GM21390 (cell line): ENCODE data around the gene YEATS4.

ENCODE experiments used
- ATAC-seq: cut with Tn5 transposase; IDR thresholded peaks from one replicate; pipeline ENCODE4 v1.9.1; 2021; ENCODE audit not compliant: unreplicated experiment

YEATS4 gene

DNA sequence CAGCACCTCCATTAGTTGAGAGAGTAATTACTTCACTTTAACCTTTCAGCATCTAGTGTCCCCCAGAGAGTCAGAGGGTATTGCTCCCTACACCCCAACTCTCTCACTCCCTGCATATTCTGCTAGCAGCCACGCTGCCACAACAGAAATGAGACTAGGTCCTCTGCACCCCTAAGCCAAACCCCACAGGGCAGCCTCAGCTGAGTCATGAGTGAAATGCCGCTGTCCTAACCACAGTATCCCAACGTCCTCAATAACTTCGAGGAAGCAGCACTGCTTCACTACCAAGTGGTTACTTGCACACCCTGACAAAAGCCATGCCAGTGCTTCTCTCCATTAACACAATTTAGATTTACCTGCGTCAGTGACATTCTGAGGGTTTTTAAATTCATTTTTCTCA is 18.2 kb upstream of the YEATS4 start:
- no peak for ATAC-seq

DNA sequence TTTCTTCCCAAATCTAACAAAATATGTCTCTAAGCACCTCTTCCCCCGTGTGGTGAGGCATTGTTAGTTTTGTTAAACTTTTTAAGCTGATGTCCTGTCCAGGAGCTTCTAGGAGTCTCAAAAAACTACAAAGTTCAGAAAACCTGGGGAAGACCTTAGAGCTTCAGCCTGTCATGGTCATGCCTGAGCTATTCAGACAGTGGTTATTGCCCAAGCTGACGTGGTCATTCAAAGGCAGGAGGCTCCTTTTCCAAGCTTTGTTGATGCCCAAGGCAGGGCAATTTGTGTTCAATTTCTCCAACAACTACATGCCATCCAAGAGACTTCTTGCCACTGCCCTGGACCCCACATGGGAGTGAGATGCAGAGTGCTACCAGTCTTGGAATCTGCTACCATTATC is 17.1 kb upstream of the YEATS4 start:
- no peak for ATAC-seq

DNA sequence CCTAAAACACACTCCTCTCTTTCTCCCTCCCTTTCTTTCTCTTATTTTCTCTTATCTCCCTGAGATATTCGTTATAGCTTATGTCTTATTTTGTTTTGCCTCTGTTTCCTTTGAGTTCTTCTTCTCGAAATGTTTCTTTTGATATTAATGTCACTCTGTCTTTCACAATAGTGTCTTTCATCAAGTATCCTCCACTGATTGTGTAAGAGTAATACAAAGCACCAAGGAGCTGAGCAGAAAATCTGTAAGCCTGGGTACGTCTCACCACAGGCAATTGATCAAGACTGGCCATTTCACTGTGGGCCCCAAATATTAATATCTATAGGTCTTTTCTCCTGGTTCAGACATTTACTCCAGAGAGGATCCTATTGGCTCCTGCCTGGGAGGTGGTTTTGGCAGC is 16.2 kb upstream of the YEATS4 start:
- no peak for ATAC-seq

DNA sequence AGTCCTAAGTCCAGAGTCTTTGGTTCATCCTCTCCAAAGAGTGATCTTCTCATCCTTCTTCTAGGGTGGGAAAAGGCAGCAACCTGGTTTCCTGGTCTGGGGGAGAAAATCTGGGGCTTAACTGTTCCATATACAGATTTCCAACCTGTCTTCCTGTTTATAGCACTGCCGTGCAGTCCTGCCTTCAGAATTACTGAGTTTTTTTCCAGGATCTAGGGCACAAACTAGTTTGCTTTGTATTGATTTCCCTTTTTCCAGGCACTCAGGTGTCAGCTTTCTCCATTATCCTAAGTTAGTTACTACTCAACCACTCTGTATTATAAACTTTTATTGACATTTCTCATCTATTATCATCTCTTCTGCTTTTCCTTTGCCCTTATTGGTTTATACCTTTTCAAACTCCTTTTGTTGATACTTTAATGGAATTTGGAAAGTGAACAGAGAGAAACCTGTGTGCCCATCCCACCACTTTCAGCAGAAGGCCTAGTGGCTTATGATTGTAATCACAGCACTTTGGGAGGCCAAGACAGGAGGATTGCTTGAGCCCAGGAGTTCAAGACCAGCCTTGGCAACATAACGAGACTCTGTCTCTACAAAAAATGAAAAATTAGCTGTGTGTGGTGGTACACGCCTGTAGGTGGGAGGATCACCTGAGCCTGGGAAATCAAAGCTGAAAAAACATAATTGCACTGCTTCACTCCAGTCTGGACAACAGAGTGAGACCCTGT is 15.5 kb upstream of the YEATS4 start:
- ATAC-seq: no peak

DNA sequence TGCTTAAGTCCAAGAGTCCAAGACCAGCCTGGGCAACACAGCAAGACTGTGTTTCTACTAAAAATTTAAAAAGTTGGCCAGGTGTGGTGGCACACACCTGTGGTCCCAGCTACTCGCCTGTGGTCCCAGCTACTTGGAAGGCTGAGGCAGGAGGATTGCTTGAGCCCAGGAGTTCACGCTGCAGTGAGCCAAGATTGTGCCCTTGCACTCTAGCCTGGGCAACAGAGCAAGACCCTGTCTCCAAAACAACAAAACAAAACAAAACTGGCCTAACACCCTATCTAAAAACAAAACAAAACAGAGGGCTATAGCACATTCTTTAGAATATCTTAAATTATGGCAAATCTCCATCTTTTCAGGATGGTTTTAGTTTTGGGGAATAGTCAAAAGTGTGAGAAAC is 14.5 kb upstream of the YEATS4 start:
- ATAC-seq: no peak

DNA sequence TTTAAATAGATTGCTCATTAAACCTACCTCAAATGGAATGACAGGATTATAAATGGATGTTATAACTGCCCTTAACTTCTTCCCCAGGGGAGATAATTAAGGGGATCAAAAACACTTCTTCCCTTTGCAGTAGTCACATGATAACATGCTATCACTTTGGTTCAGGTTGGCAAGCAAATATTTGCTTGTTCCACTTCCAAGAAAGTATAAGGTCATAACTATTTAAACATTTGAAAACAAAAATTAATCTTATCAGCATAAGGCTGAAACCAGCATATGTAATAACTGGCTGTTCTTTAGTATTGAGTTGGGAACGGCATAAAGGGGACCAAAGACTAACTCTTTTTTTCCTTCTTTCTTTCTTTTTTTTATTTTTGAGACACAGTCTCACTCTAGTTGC is 13.8 kb upstream of the YEATS4 start:
- ATAC-seq: no peak

DNA sequence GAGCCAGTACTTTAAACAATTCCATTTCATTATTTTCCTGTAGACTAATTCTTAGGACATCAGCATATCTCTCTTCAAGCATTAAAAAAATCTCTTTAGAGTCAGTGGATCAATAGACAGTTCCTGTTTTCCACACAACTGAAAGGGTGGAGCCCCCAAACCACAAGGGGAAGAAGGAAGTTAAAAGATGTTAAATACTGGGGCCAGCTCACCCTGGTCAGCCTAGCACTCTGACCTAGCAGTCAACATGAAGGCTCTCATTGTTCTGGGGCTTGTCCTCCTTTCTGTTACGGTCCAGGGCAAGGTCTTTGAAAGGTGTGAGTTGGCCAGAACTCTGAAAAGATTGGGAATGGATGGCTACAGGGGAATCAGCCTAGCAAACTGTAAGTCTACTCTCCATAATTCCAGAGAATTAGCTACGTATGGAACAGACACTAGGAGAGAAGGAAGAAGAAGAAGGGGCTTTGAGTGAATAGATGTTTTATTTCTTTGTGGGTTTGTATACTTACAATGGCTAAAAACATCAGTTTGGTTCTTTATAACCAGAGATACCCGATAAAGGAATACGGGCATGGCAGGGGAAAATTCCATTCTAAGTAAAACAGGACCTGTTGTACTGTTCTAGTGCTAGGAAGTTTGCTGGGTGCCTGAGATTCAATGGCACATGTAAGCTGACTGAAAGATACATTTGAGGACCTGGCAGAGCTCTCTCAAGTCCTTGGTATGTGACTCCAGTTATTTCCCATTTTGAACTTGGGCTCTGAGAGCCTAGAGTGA is 11.2 kb upstream of the YEATS4 start, which contains the start of gene LYZ:
Gene LYZ, plus strand, starts transcription at position 220 of the 777 bp plus-strand sequence. Its CDS starts 28 bp downstream, at position 248.
- no peak for ATAC-seq

DNA sequence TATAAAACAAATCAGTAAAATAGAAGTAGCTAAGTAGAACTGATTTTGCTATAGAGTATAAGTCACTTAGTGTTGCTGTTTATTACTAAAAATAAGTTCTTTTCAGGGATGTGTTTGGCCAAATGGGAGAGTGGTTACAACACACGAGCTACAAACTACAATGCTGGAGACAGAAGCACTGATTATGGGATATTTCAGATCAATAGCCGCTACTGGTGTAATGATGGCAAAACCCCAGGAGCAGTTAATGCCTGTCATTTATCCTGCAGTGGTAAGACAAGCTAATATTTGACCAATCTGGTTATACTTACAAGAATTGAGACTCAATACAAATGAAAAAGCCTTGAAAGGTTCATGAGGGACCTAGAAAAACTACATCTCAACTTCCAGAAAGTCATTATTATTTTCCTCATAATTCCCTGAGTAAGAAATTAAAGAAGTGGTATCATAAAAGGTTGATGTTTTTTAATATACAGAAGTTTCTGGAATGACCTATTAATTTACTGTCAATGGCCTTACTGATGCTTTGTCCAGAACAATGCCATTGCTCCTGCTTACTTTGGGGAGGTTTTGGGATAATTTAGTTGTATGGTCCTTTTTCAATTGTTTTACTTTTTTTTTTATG is 9.4 kb upstream of the YEATS4 start:
- no peak for ATAC-seq

DNA sequence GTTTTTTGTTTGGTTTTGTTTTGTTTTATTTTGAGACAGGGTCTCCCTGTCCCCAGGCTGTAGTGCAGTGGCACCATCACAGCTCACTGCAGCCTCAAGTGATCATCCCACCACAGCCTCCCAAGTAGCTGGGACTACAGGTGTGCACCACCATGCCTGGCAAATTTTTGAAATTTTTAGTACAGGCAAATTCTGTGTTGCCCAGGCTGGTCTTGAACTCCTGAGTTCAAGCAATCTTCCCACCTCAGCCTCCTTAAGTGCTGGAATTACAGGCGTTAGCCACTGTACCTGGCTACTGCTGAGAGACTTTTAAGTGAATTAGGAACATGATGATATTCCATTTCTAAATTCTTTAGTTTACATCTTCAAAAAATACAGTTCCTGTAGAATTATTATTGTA is 8.8 kb upstream of the YEATS4 start:
- ATAC-seq: no peak

DNA sequence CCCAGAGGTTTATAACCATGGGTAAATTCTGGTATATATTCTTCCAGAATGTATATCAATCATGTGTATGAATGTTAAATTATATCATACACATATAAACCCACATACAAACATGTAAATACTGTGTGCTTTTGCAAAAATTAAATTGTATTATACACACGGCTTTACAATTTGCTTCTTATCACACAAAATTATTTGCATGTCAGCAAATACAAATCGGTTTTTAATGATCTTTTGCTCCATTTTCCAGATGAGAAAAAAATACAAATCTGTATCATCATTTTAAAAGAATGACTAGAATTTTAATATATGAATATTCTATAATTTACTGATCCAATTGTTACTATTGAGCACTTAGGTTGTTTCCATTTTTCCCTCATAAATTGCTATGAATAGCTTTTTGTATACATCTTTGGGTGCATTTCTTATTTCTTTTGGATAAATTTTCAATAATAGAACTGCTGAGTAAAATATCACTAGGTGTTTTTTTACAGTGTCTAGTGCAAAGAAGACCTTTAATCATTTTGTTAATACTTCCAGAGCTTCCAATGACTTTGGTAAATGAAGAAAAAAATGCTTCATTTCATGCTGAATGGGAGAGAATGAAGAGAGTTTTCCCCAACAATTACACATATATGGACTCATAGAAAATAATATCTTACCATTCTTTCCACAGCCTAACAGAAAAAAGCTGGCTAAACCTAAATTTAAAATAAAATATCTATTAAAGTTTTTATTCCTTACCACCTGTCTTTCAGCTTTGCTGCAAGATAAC is 7.9 kb upstream of the YEATS4 start:
- ATAC-seq: no peak

DNA sequence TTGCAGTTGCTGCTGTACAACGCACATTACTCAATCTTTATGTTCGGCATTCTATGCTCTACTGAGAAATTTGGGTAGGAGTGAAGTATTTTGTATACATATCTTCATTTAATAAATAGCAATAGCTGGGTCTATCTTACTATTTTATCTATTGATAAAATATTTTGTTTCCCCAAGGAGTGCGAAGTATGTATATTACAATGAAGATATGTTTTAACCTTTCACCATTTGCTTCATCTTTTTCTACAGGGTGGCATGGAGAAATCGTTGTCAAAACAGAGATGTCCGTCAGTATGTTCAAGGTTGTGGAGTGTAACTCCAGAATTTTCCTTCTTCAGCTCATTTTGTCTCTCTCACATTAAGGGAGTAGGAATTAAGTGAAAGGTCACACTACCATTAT is 6.6 kb upstream of the YEATS4 start:
- ATAC-seq: no peak

DNA sequence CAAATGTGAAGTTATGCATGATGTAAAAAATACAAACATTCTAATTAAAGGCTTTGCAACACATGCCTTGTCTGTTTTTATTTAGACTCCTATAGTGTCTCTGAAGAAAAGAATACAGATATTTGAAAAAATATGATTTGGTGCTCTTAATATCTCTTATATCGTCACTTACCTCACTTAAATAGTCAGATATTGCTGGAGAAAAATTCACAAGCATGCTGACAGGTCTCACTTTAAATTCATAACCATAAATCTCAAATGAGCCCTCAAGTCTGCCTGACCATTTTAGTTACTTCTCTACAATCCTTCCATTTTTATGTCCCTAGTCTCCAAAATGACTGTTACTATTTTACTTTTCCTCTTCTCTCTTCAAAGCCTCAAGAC is 5.4 kb upstream of the YEATS4 start:
- no peak for ATAC-seq

DNA sequence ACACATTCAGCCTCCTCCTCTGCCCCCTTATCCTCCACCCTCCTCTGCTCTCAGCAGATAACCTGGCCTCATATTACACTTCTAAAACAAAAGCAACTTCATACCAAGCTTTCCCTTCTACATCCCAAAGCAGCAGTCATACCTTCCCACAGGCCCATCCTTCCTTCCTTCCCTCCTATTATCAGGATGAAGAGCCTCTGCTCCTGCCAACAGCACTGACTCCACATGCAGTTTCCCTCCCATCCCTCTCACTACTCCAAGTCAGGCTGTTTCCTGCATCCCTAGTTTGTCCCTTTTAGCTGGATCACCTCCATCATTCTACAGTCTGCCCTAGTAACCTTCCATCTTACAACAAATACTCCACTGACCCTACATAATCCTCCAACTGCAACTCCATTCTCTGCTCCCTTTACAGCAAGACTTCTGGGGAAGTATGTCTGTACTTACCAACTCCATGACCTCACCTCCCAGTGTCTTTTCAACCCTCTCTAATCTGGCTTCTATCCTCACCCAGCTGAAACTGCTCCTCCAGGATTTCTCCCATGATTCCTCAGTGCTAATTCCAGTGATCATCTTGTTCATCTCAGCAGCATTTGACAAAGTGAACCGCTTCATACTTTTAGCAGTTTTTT is 4.9 kb upstream of the YEATS4 start:
- no peak for ATAC-seq

DNA sequence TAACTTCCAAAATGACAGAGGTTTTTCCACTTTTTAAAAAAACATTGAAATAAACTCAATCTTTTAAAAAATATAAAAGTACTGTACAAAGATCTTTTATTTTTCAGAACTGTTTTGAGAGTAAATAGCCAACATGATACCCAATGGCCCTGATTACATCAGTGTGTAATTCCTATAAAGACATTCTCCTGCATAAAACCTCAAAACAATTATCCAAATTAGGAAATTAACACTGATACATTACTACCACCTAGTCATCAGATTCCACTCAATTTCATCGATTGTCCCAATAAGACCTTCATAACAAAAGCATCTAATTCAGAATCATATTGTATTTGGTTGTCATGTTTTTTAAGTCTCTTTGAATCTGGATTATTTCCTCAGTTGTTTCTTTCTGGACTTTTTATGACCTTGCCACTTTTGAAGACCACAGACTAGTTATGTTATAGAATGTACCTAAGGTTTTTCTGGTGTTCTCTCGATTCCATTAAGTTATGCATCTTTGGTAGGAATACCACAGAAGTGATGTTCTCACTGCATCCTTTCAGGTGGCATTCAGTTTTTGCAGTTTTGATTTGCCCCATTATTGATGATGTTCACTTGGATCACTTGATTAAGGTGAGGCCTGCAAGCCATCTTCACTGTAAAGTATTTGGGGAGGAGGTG is 4.0 kb upstream of the YEATS4 start:
- no peak for ATAC-seq

DNA sequence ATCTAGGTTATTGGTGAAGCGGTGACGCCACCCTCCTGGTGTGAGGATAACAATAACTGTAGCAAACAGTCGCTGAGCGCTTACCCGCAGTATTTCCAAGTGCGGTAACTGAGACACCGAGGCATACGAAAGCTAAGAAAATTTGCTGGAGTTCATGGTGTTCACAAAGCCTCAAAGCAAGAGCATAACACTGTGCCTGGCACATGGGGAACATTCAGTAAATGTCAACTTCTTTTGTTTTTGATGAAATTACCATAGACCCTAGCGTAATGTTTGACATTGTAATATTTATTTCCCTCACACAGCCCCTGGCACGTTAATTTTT is 767 bp downstream of the YEATS4 start:
- ATAC-seq: no peak

DNA sequence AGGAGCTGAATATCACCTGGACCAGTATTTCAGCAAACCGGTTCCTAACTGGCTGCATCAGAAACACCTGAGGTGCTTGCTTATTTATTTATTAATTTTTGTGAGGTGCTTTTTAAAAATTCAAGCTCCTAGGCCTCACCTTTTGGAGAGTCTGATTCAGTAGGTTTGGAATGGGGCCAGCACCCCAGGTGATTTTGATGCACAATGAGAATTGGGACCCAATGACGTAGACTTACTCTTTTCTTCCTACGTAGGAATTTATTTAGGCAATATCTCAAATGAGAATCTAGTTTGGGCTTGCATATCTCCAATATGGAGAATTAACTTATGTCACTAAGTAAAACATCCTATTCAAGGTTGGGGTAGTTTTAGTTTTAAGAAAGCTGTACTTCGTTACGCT is 7.3 kb downstream of the YEATS4 start:
- no peak for ATAC-seq

DNA sequence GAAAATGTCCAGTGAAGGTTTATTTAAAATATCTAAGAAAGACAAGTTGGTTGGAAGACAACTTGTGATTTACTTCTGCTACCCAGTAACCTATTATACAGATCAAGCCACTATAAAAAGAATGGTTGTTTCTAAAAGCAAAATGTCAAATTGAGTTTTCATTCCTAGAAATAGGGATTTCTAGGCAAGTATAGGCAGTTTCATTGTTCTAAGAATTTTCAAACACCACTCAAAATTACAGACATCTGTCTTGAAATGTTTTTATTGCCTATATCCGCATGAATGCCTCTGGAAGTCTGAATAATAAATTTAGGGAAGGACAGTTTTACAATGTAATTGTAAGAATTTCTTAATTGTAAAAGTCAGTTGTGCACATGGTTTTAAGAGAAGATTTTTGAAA is 8.6 kb downstream of the YEATS4 start:
- ATAC-seq: no peak

DNA sequence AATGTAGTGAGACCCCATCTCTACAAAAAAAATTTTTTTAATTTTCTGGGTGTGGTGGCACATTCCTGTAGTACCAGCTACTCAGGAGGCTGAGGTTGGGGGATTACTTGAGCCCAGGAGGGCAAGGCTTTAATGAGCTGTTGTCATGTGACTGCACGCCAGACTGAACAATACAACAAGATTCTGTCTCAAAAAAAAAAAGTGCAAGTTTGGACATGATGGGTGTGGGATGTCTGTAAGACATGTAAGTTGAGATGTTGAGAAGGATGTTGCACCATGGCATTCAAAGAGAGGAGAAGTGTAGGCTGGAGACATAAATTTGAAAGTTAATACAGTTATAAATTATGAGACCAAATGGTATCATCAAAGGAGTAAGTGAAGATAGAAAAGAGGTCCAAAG is 23.5 kb downstream of the YEATS4 start:
- no peak for ATAC-seq

DNA sequence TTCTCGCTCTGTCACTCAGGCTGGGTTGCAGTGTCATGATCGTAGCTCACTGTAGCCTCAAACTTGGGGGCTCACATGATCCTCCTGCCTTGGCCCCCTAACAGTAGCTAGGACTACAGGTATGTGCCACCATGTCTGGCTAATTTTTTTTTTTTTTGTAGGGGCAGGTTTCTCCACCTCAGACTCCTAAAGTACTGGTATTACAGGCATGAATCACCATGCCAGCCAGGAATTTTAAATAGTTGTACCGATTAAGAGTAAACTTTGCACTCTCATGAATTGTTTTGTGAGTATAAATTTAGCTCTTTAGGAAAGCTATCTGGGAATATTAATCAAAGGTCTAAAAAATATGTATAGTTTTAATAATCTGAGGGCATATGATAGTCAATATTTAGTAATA is 25.5 kb downstream of the YEATS4 start:
- no peak for ATAC-seq

DNA sequence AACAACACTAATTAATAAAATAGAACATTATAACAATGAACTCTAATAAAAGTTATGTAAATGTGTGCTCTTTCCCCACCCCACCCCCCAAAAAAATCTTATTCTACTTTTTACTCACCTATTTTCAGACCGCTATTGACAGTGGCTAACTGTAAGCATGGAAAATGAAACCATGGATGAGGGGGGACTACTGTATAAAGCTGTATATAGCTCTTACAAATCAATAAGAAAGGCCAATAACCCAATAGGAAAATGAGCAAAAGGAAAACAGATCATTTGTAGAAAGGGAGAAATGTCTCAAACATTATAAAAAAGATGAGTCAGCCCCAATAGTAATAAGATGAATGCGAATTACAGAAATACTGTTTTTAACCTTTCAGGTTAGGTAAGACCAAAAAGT is 27.4 kb downstream of the YEATS4 start:
- no peak for ATAC-seq

DNA sequence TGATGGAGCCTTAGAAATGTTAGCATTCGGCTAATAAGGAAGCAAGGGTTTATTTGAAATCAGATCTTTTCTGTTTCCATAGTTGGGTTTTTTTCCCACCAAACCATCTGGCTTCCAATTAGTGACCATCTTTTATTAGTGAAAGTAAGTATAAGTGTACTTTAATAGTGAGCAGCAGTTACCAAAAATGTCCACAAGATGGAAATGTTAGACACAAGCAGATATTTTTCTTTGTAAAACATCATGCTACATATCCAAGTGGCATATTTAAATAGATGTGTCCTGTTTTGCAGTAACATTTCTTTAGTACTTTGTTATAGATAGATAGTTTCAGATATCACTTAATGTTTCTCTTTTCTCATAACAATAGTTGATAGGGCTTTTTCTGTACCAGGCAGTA is 28.8 kb downstream of the YEATS4 start:
- ATAC-seq: no peak
